Stimulated activated naive CD4-positive, alpha-beta T cell (primary cell): ENCODE results near the gene TOGARAM1.
"Not testable (repeated sequence)": the region's sequence is repeated elsewhere in the genome, so short reads cannot be mapped to it uniquely, and the experiment has no call there.

ENCODE experiments used
- DNase-seq, 6 experiments: peaks; one replicate each; lab custom pipeline; 2025; lab: John Stamatoyannopoulos, UW

TOGARAM1 gene

GRCh38 chr14:45044638-45045037 is 82.6 kb downstream of the TOGARAM1 start:
- DNase-seq: no peak

- no peak for DNase-seq
These were observed 86.4 kb downstream of the TOGARAM1 start for GRCh38 chr14:45048385-45048784.

GRCh38 chr14:45051180-45051579 is 89.2 kb downstream of the TOGARAM1 start:
- no peak for DNase-seq

GRCh38 chr14:45051896-45052295 is 89.9 kb downstream of the TOGARAM1 start:
- DNase-seq: no peak

- DNase-seq: no peak
These were observed 95.4 kb downstream of the TOGARAM1 start for GRCh38 chr14:45057349-45057748.

- DNase-seq: no peak
These were observed 95.9 kb downstream of the TOGARAM1 start for GRCh38 chr14:45057881-45058364.

GRCh38 chr14:45060551-45060950 is 98.6 kb downstream of the TOGARAM1 start:
- no peak for DNase-seq

GRCh38 chr14:45065540-45065939 is 103.5 kb downstream of the TOGARAM1 start:
- DNase-seq: no peak

GRCh38 chr14:45065956-45066355 is 104.0 kb downstream of the TOGARAM1 start:
- DNase-seq: no peak

GRCh38 chr14:45066667-45067066 is 104.7 kb downstream of the TOGARAM1 start:
- no peak for DNase-seq

- DNase-seq: no peak
These were observed 106.4 kb downstream of the TOGARAM1 start for GRCh38 chr14:45068396-45068795.

- DNase-seq: no peak
These were observed 108.2 kb downstream of the TOGARAM1 start for GRCh38 chr14:45070215-45070614.

- no peak for DNase-seq
These were observed 110.1 kb downstream of the TOGARAM1 start for GRCh38 chr14:45072126-45072525.

GRCh38 chr14:45073231-45073879 is 111.4 kb downstream of the TOGARAM1 start:
- no peak for DNase-seq

GRCh38 chr14:45078323-45078722 is 116.3 kb downstream of the TOGARAM1 start:
- no peak for DNase-seq

GRCh38 chr14:45080416-45080968 is 118.5 kb downstream of the TOGARAM1 start:
- not testable (repeated sequence) for DNase-seq

- not testable (repeated sequence) for DNase-seq
These were observed 119.1 kb downstream of the TOGARAM1 start for GRCh38 chr14:45081096-45081495.

GRCh38 chr14:45082420-45082819 is 120.4 kb downstream of the TOGARAM1 start:
- DNase-seq: no peak

- no peak for DNase-seq
These were observed 121.6 kb downstream of the TOGARAM1 start for GRCh38 chr14:45083617-45083975.

- peak; percentile 86 to 93 (median 92) for DNase-seq
These were observed 122.2 kb downstream of the TOGARAM1 start, which contains the start of gene PRPF39 for GRCh38 chr14:45083976-45084722. PRPF39 (plus strand) TSS chr14:45084116; CDS start chr14:45095240, 11,124 bp downstream.

GRCh38 chr14:45084946-45085346 is 123.0 kb downstream of the TOGARAM1 start:
- no peak for DNase-seq

GRCh38 chr14:45089813-45090212 is 127.8 kb downstream of the TOGARAM1 start:
- DNase-seq: no peak

- no peak for DNase-seq
These were observed 129.7 kb downstream of the TOGARAM1 start for GRCh38 chr14:45091710-45092109.
